K562 (cell line): Measurements from ENCODE around the gene PPP4R3B. TPM values are rescaled to one million over a fixed set of nuclear protein-coding genes. Genes with fewer than 3 reads are reported as not detected.

Experiments
- ATF2 ChIP-seq: sonication (generic); formaldehyde crosslinking; IDR thresholded peaks from 2 replicates; pipeline ENCODE4 v1.8.1; 2022; ENCODE audit warnings: missing genetic modification reagents
- BCL6 ChIP-seq: fragments of 250-450 bp; sonication (Bioruptor Pico); IDR thresholded peaks from 2 replicates; pipeline ENCODE4 v1.4.0; 2020
- GATA2 ChIP-seq: sonication (generic); formaldehyde crosslinking; IDR thresholded peaks from 2 replicates; pipeline ENCODE4 v1.4.0; 2020; ENCODE audit warnings: mild to moderate bottlenecking, missing genetic modification reagents
- HES1 ChIP-seq: fragments of 450-650 bp; IDR thresholded peaks from 2 replicates; pipeline ENCODE4 v1.6.1; 2016; ENCODE audit warnings: low read depth, mild to moderate bottlenecking, moderate library complexity
- ILF3 ChIP-seq: fragments of 450-650 bp; IDR thresholded peaks from 2 replicates; pipeline ENCODE4 v1.6.1; 2018; ENCODE audit warnings: antibody characterized with exemption, mild to moderate bottlenecking, moderate library complexity, borderline replicate concordance
- PRMT5 ChIP-seq: sonication (generic); formaldehyde crosslinking; IDR thresholded peaks from 2 replicates; pipeline ENCODE4 v1.5.0; 2020; ENCODE audit warnings: missing genetic modification reagents
- RBM14 ChIP-seq: fragments of 200-400 bp; formaldehyde crosslinking; IDR thresholded peaks from 2 replicates; pipeline ENCODE4 v1.6.1; 2018; ENCODE audit warnings: low read depth, mild to moderate bottlenecking, low read length, moderate library complexity, borderline replicate concordance; ENCODE audit not compliant: insufficient read depth
- ZBTB43 ChIP-seq: sonication (generic); formaldehyde crosslinking; IDR thresholded peaks from 2 replicates; pipeline ENCODE4 v1.8.0; 2023; ENCODE audit warnings: mild to moderate bottlenecking, missing genetic modification reagents
- ZKSCAN1 ChIP-seq: fragments of 150-350 bp; IDR thresholded peaks from 2 replicates; pipeline ENCODE4 v1.6.1; 2016; ENCODE audit warnings: low read depth, low read length
- ZNF124 ChIP-seq: sonication (generic); formaldehyde crosslinking; IDR thresholded peaks from 2 replicates; pipeline ENCODE4 v1.8.1; 2022; ENCODE audit warnings: missing genetic modification reagents
- ZNF311 ChIP-seq: fragments of 250-450 bp; sonication (Bioruptor Pico); IDR thresholded peaks from 2 replicates; pipeline ENCODE4 v1.4.0; 2020; ENCODE audit warnings: mild to moderate bottlenecking, moderate library complexity
- ZNF318 ChIP-seq, 2 experiments: fragments of 450-650 bp; IDR thresholded peaks; 2 replicates each; pipeline ENCODE4 v1.6.1; 2016; ENCODE audit warnings: mild to moderate bottlenecking in 2 of 2, borderline replicate concordance in 1 of 2, low read depth in 1 of 2, moderate library complexity in 1 of 2
- ZNF639 ChIP-seq, 2 experiments: fragments of 200-800 bp in 1 of 2; sonication (Bioruptor generic) in 1 of 2; sonication (generic) in 1 of 2; formaldehyde crosslinking in 1 of 2; IDR thresholded peaks in 1 of 2; conservative IDR thresholded peaks in 1 of 2; 2 replicates each; pipeline versions ENCODE4 v1.5.0 to v1.6.1; 2016 to 2020; ENCODE audit warnings: missing compliant biosample characterization in 1 of 2, missing genetic modification characterization in 1 of 2, missing genetic modification reagents in 1 of 2
- polyA plus RNA-seq, 8 experiments: library from polyadenylated mRNA; depleted of rRNA in 4 of 8; stranded (reverse) in 5 of 8; unstranded in 3 of 8; fragments of >200 nt; fragmentation: Nextera tagmentation in 2 of 8; fragmentation: Illumina TruSeq in 1 of 8; extraction: Ambion mirVana in 2 of 8; extraction: Trizol in 1 of 8; gene quantifications; 2 replicates each; pipeline versions ENCODE4 v1.2.1 to v1.2.3, GENCODE V29; 2011 to 2014; ENCODE audit warnings: inconsistent platforms in 1 of 8, missing spikeins in 1 of 8
- total RNA-seq, 7 experiments: library from RNA; depleted of rRNA in 6 of 7; stranded (reverse); fragments of >200 nt in 6 of 7; fragmentation: Illumina TruSeq in 2 of 7; extraction: Trizol in 2 of 7; gene quantifications; 2 replicates each; pipeline versions ENCODE4 v1.2.1 to v1.2.3, GENCODE V29; 2011 to 2021; ENCODE audit warnings: low replicate concordance in 1 of 7

Gene PPP4R3B
- total and polyA plus RNA-seq, 9 of the 15 experiments (the other 6 are each of a cell fraction or from before 2014, with no cell fraction given): 13.2 to 59.2 (median 41.9) TPM

GRCh38 chr2:55618275-55619055 is 1.0 kb upstream of the PPP4R3B start (continued):
- no peak for TF ChIP-seq HES1
- no peak for TF ChIP-seq ZNF124
- no peak for TF ChIP-seq ZBTB43 (CRISPR knock-in tag)
- TF ChIP-seq BCL6 (CRISPR knock-in tag): no peak
- TF ChIP-seq ATF2: no peak
- TF ChIP-seq ILF3: no peak
- no peak for TF ChIP-seq ZNF311 (CRISPR knock-in tag)
- no peak for TF ChIP-seq GATA2 (CRISPR knock-in tag)
- no peak for TF ChIP-seq RBM14
- no peak for TF ChIP-seq ZNF639 (CRISPR knock-in tag; conservative IDR thresholded peaks at IDR 0.05 in 1 of 2, IDR thresholded peaks at IDR 0.05 in 1 of 2)
- no peak for TF ChIP-seq ZNF318 (IDR thresholded peaks at IDR 0.05; ENCODE audit: borderline replicate concordance in 1 of 2, low read depth in 1 of 2)
- TF ChIP-seq PRMT5: no peak
- TF ChIP-seq ZKSCAN1: no peak
